HepG2 (cell line): ENCODE data around the gene GLRA3.

Experiments
- CTCF ChIP-seq: sonication (generic); formaldehyde crosslinking; IDR thresholded peaks from 2 replicates; pipeline ENCODE4 v1.5.0; 2020; ENCODE audit warnings: mild to moderate bottlenecking, missing genetic modification reagents, moderate library complexity
- STAT6 ChIP-seq: sonication (generic); formaldehyde crosslinking; IDR thresholded peaks from 2 replicates; pipeline ENCODE4 v1.4.0; 2020; ENCODE audit warnings: missing genetic modification reagents, mild to moderate bottlenecking, borderline replicate concordance
- ZNF770 ChIP-seq: sonication (generic); formaldehyde crosslinking; IDR thresholded peaks from 2 replicates; pipeline ENCODE4 v1.5.0; 2020; ENCODE audit warnings: mild to moderate bottlenecking, missing genetic modification reagents

- TF ChIP-seq ZNF770 (CRISPR knock-in tag): no peak
- no peak for TF ChIP-seq STAT6 (CRISPR knock-in tag)
- TF ChIP-seq CTCF (CRISPR knock-in tag): no peak
Measured at GRCh38 chr4:174596513-174596912, 232.5 kb downstream of the GLRA3 start.
